HEK293 (cell line): Measurements from ENCODE around the gene GPR21.

Source experiments
- CTCF ChIA-PET: fragments of 350-600 bp; formaldehyde crosslinking; extraction: SDS; loops from one replicate; lab custom pipeline; 2021; ENCODE audit warnings: antibody characterized with exemption; lab: Yijun Ruan, JAX
- POLR2A ChIA-PET: fragments of 300-600 bp; formaldehyde crosslinking; extraction: SDS; loops from one replicate; lab custom pipeline; 2020; ENCODE audit warnings: antibody characterized with exemption, inconsistent platforms; lab: Yijun Ruan, JAX
- H3K27ac ChIP-seq: fragments of 200-500 bp; sonication (Bioruptor generic); 2 replicates; pipeline ENCODE4 v1.5.1; 2014; ENCODE audit warnings: low read depth, low read length, control low read depth, inconsistent platforms; ENCODE audit errors: extremely low read depth
- H3K36me3 ChIP-seq, 2 experiments: fragments of 200-500 bp in 1 of 2; sonication (Bioruptor generic) in 1 of 2; 1 replicate in 1 of 2; 2 replicates in 1 of 2; pipeline ENCODE4 v1.5.1; 2014 to 2017; ENCODE audit warnings: inconsistent platforms in 2 of 2, low read length in 2 of 2; ENCODE audit not compliant: control insufficient read depth in 2 of 2, insufficient read depth in 1 of 2
- H3K4me1 ChIP-seq: fragments of 200-500 bp; sonication (Bioruptor generic); 2 replicates; pipeline ENCODE4 v1.5.1; 2014; ENCODE audit warnings: mild to moderate bottlenecking, low read length, inconsistent platforms; ENCODE audit not compliant: control insufficient read depth, insufficient read depth
- H3K4me3 ChIP-seq: 2 replicates; pipeline ENCODE4 v1.5.1; 2011; ENCODE audit warnings: low read depth, mild to moderate bottlenecking, control low read depth, low read length, moderate library complexity
- H3K9me3 ChIP-seq: fragments of 200-500 bp; sonication (Bioruptor generic); 2 replicates; pipeline ENCODE4 v1.5.1; 2014; ENCODE audit warnings: low read depth, low read length, inconsistent platforms; ENCODE audit not compliant: control insufficient read depth, insufficient read depth
- BCL11B ChIP-seq: fragments of 450-650 bp; formaldehyde crosslinking; IDR thresholded peaks from 2 replicates; pipeline ENCODE4 v1.5.1; 2016; ENCODE audit warnings: low read depth, missing biosample characterization, missing genetic modification characterization
- GLIS1 ChIP-seq: fragments of 450-650 bp; formaldehyde crosslinking; IDR thresholded peaks from 2 replicates; pipeline ENCODE4 v1.5.1; 2016; ENCODE audit warnings: missing biosample characterization, missing genetic modification characterization
- KLF16 ChIP-seq: fragments of 450-650 bp; formaldehyde crosslinking; IDR thresholded peaks from 2 replicates; pipeline ENCODE4 v1.5.1; 2017; ENCODE audit warnings: missing biosample characterization, missing genetic modification characterization
- KLF9 ChIP-seq: fragments of 450-650 bp; formaldehyde crosslinking; IDR thresholded peaks from 2 replicates; pipeline ENCODE4 v1.5.1; 2016; ENCODE audit warnings: missing biosample characterization, missing genetic modification characterization, low read depth
- ZFP41 ChIP-seq: fragments of 450-650 bp; formaldehyde crosslinking; IDR thresholded peaks from 2 replicates; pipeline ENCODE4 v1.5.1; 2016; ENCODE audit warnings: missing biosample characterization, missing genetic modification characterization, borderline replicate concordance
- ZNF140 ChIP-seq: fragments of 450-650 bp; formaldehyde crosslinking; IDR thresholded peaks from 2 replicates; pipeline ENCODE4 v1.5.1; 2016; ENCODE audit warnings: missing biosample characterization, missing genetic modification characterization
- ZNF24 ChIP-seq: fragments of 450-650 bp; formaldehyde crosslinking; IDR thresholded peaks from 2 replicates; pipeline ENCODE4 v1.5.1; 2016; ENCODE audit warnings: missing biosample characterization, missing genetic modification characterization
- ZNF280C ChIP-seq: fragments of 450-650 bp; formaldehyde crosslinking; IDR thresholded peaks from 2 replicates; pipeline ENCODE4 v1.5.1; 2016; ENCODE audit warnings: missing biosample characterization, missing genetic modification characterization
- ZNF292 ChIP-seq: fragments of 450-650 bp; formaldehyde crosslinking; IDR thresholded peaks from 2 replicates; pipeline ENCODE4 v1.5.1; 2016; ENCODE audit warnings: low read depth, missing biosample characterization, missing genetic modification characterization, borderline replicate concordance
- ZNF324 ChIP-seq: fragments of 450-650 bp; formaldehyde crosslinking; IDR thresholded peaks from 2 replicates; pipeline ENCODE4 v1.5.1; 2016; ENCODE audit warnings: missing biosample characterization, missing genetic modification characterization
- ZNF362 ChIP-seq: fragments of 450-650 bp; formaldehyde crosslinking; IDR thresholded peaks from 2 replicates; pipeline ENCODE4 v1.5.1; 2016; ENCODE audit warnings: missing biosample characterization, missing genetic modification characterization
- ZNF423 ChIP-seq: fragments of 450-650 bp; formaldehyde crosslinking; IDR thresholded peaks from 2 replicates; pipeline ENCODE4 v1.5.1; 2016; ENCODE audit warnings: missing biosample characterization, missing genetic modification characterization
- ZNF48 ChIP-seq: fragments of 450-650 bp; formaldehyde crosslinking; IDR thresholded peaks from 2 replicates; pipeline ENCODE4 v1.5.1; 2016; ENCODE audit warnings: missing biosample characterization, missing genetic modification characterization
- ZNF513 ChIP-seq: fragments of 450-650 bp; IDR thresholded peaks from 2 replicates; pipeline ENCODE4 v1.5.1; 2018; ENCODE audit warnings: missing biosample characterization, missing genetic modification characterization
- ZNF518A ChIP-seq: fragments of 450-650 bp; formaldehyde crosslinking; conservative IDR thresholded peaks from 2 replicates; pipeline ENCODE4 v1.5.1; 2016; ENCODE audit warnings: low read depth, missing biosample characterization, missing genetic modification characterization
- ZNF548 ChIP-seq: fragments of 450-650 bp; formaldehyde crosslinking; IDR thresholded peaks from 2 replicates; pipeline ENCODE4 v1.5.1; 2016; ENCODE audit warnings: missing biosample characterization, missing genetic modification characterization
- ZNF707 ChIP-seq: fragments of 450-650 bp; formaldehyde crosslinking; IDR thresholded peaks from 2 replicates; pipeline ENCODE4 v1.5.1; 2016; ENCODE audit warnings: missing biosample characterization, missing genetic modification characterization
- ZNF768 ChIP-seq: fragments of 450-650 bp; formaldehyde crosslinking; IDR thresholded peaks from 2 replicates; pipeline ENCODE4 v1.5.1; 2018; ENCODE audit warnings: missing biosample characterization, mild to moderate bottlenecking, missing genetic modification characterization
- ZNF776 ChIP-seq: fragments of 450-650 bp; formaldehyde crosslinking; IDR thresholded peaks from 2 replicates; pipeline ENCODE4 v1.5.0; 2017; ENCODE audit warnings: missing biosample characterization, missing genetic modification characterization, borderline replicate concordance
- ZSCAN23 ChIP-seq: fragments of 450-650 bp; formaldehyde crosslinking; IDR thresholded peaks from 2 replicates; pipeline ENCODE4 v1.5.1; 2016; ENCODE audit warnings: missing biosample characterization, missing genetic modification characterization
- ZSCAN5A ChIP-seq: fragments of 450-650 bp; formaldehyde crosslinking; IDR thresholded peaks from 2 replicates; pipeline ENCODE4 v1.5.1; 2016; ENCODE audit warnings: missing biosample characterization, missing genetic modification characterization

GPR21 gene

GRCh38 chr9:123027517-123027916 is 6.0 kb upstream of the GPR21 start:
- Histone ChIP-seq H3K27ac (no peak overlapping the region), H3K36me3 (peaks cover 5 to 20% of the 10 kb centered on the region in 2 experiments; a peak in 2 of 3 replicates), H3K4me1 (no peaks in the 10 kb centered on the region), H3K4me3 (no peak overlapping the region), H3K9me3 (no peaks in the 10 kb centered on the region)
- CTCF ChIA-PET, result no interaction called here
- TF ChIP-seq ZNF324 (tag by site-specific recombination) (no peak), ZNF768 (tag by site-specific recombination) (no peak), ZNF140 (tag by site-specific recombination) (no peak), ZNF548 (no peak), GLIS1 (tag by site-specific recombination) (no peak)
- TF ChIP-seq, all 188 proteins: peak for 0
- POLR2A ChIA-PET, result interaction anchor here (1.2 kb wide), 1 partner anchor 87 kb away, joined by 3 read pairs; the partner anchor contains the start of gene RABGAP1

- CTCF ChIA-PET, result no interaction called here
- Histone ChIP-seq H3K36me3 (peaks cover 2 to 18% of the 10 kb centered on the region in 2 experiments; a peak in 2 of 3 replicates), H3K4me1 (no peaks in the 10 kb centered on the region), H3K4me3 (no peak overlapping the region), H3K9me3 (no peaks in the 10 kb centered on the region)
- POLR2A ChIA-PET, result no interaction called here
- TF ChIP-seq ZNF292 (tag by site-specific recombination) (no peak), ZNF423 (tag by site-specific recombination) (no peak)
- TF ChIP-seq, all 188 proteins: peak for 0
- no peak overlapping the region for H3K27ac ChIP-seq
These were observed 5.3 kb upstream of the GPR21 start for GRCh38 chr9:123028136-123028535.

GRCh38 chr9:123028973-123029372 is 4.5 kb upstream of the GPR21 start:
- no peaks in the 10 kb centered on the region for H3K4me1 ChIP-seq
- TF ChIP-seq ZNF707 (tag by site-specific recombination) (no peak), ZSCAN23 (tag by site-specific recombination) (no peak), ZNF513 (no peak), ZNF776 (tag by site-specific recombination) (no peak), ZNF362 (no peak), ZNF48 (tag by site-specific recombination) (no peak), KLF16 (tag by site-specific recombination) (no peak), ZNF24 (tag by site-specific recombination) (no peak), KLF9 (tag by site-specific recombination) (no peak), ZSCAN5A (no peak), BCL11B (tag by site-specific recombination) (no peak), ZNF518A (no peak), ZFP41 (tag by site-specific recombination) (no peak), ZNF280C (tag by site-specific recombination) (no peak)
- no peaks in the 10 kb centered on the region for H3K9me3 ChIP-seq
- CTCF ChIA-PET, result interaction anchor here (0.6 to 0.7 kb wide), 3 partner anchors 270 to 806 kb away, joined by 3 to 5 read pairs (median 3); no protein-coding TSS in a partner anchor
- no peak overlapping the region for H3K27ac ChIP-seq
- POLR2A ChIA-PET, result no interaction called here
- H3K36me3 ChIP-seq, result peaks cover 0 to 22% of the 10 kb centered on the region in 2 experiments; a peak in 1 of 3 replicates
- H3K4me3 ChIP-seq, result no peak overlapping the region
